H1 (cell line): ENCODE data around the gene TEAD4. TPM values are rescaled to one million over a fixed set of nuclear protein-coding genes. Genes with fewer than 3 reads are reported as not detected.

Source experiments
- CTCF ChIA-PET: fragments of 300-600 bp; sonication (Branson Sonifier 250); formaldehyde crosslinking; loops from one replicate; lab custom pipeline; 2021; ENCODE audit not compliant: partially characterized antibody; lab: Charles Lee
- POLR2A ChIA-PET: fragments of 300-600 bp; sonication (Branson Sonifier 250); formaldehyde crosslinking; loops from one replicate; lab custom pipeline; 2021; ENCODE audit warnings: inconsistent platforms; ENCODE audit not compliant: partially characterized antibody; lab: Charles Lee
- DNase-seq, 2 experiments: peaks; one replicate each; pipeline versions ENCODE4 v3.0.0 to v3.0.0-alpha.2; 2010 to 2022; ENCODE audit warnings: low spot score in 2 of 2, low read depth in 1 of 2, mixed read lengths in 1 of 2
- FAIRE-seq: peaks from 2 replicates; lab custom pipeline; 2011; peaks lifted over from hg19 to GRCh38; lab: Jason Lieb, UNC
- H2AFZ ChIP-seq: 2 replicates; pipeline ENCODE4 v1.8.1; 2012; ENCODE audit warnings: low read length, inconsistent platforms
- H2AK5ac ChIP-seq: 2 replicates; pipeline ENCODE4 v1.6.1; 2013; ENCODE audit warnings: low read depth, low read length
- H2BK120ac ChIP-seq: replicated peaks from 2 replicates; pipeline ENCODE3; 2013; ENCODE audit warnings: low read depth, low read length, inconsistent platforms
- H2BK12ac ChIP-seq: 2 replicates; pipeline ENCODE4 v1.6.1; 2013; ENCODE audit warnings: low read depth, low read length
- H2BK15ac ChIP-seq: 2 replicates; pipeline ENCODE4 v1.6.1; 2013; ENCODE audit warnings: low read length
- H2BK20ac ChIP-seq: 2 replicates; pipeline ENCODE4 v1.6.1; 2013; ENCODE audit warnings: low read length
- H2BK5ac ChIP-seq: 2 replicates; pipeline ENCODE4 v1.6.1; 2013; ENCODE audit warnings: low read depth, low read length
- H3K14ac ChIP-seq: 2 replicates; pipeline ENCODE4 v1.6.1; 2013; ENCODE audit warnings: inconsistent platforms; ENCODE audit not compliant: insufficient read length
- H3K18ac ChIP-seq: 2 replicates; pipeline ENCODE4 v1.6.1; 2013; ENCODE audit warnings: low read length; ENCODE audit errors: extremely low read depth
- H3K23ac ChIP-seq: 2 replicates; pipeline ENCODE4 v1.6.1; 2013; ENCODE audit warnings: inconsistent platforms; ENCODE audit not compliant: insufficient read length
- H3K23me2 ChIP-seq: 2 replicates; pipeline ENCODE4 v1.6.1; 2013; ENCODE audit warnings: low read depth, low read length
- H3K27ac ChIP-seq: 2 replicates; pipeline ENCODE4 v1.6.1; 2011; ENCODE audit warnings: low read depth, low read length, inconsistent platforms
- H3K27me3 ChIP-seq, 4 experiments: replicated peaks in 1 of 4; 1 replicate in 1 of 4; 2 replicates in 3 of 4; pipeline versions ENCODE4 v1.6.1 to v1.8.1; 2011 to 2013; ENCODE audit warnings: low read length in 3 of 4, mild to moderate bottlenecking in 3 of 4, inconsistent platforms in 2 of 4, mixed read lengths in 2 of 4, moderate library complexity in 1 of 4; ENCODE audit not compliant: control insufficient read depth in 3 of 4, insufficient read depth in 3 of 4; ENCODE audit errors: extremely low read depth in 1 of 4
- H3K36me3 ChIP-seq, 4 experiments: 2 replicates each; pipeline versions ENCODE4 v1.6.1 to v1.8.1; 2011 to 2013; ENCODE audit warnings: mild to moderate bottlenecking in 4 of 4, low read length in 3 of 4, moderate library complexity in 2 of 4, control low read depth in 1 of 4, inconsistent platforms in 1 of 4; ENCODE audit not compliant: insufficient read depth in 4 of 4, control insufficient read depth in 2 of 4
- H3K4ac ChIP-seq: replicated peaks from 2 replicates; pipeline ENCODE3; 2013; ENCODE audit warnings: low read length, low read depth, mixed read lengths, inconsistent platforms; ENCODE audit not compliant: insufficient read length
- H3K4me1 ChIP-seq, 4 experiments: replicated peaks in 1 of 4; 1 replicate in 1 of 4; 2 replicates in 3 of 4; pipeline versions ENCODE4 v1.6.1 to v1.8.1; 2011 to 2013; ENCODE audit warnings: low read length in 3 of 4, inconsistent platforms in 2 of 4, mixed read lengths in 1 of 4; ENCODE audit not compliant: insufficient read depth in 4 of 4, control insufficient read depth in 3 of 4
- H3K4me2 ChIP-seq, 2 experiments: 2 replicates each; pipeline versions ENCODE4 v1.6.1 to v1.8.1; 2011 to 2013; ENCODE audit warnings: low read depth in 2 of 2, low read length in 2 of 2, control low read depth in 1 of 2, inconsistent platforms in 1 of 2, mild to moderate bottlenecking in 1 of 2; ENCODE audit not compliant: insufficient read depth in 1 of 2
- H3K4me3 ChIP-seq, 4 experiments: fragments of 200-600, 300-600 bp in 1 of 4; sonication (generic), shearing (Covaris generic), sonication (Bioruptor Twin) in 1 of 4; 2 replicates each; pipeline versions ENCODE4 v1.5.1 to v1.8.1; 2011 to 2016; ENCODE audit warnings: low read length in 4 of 4, low read depth in 3 of 4, control low read depth in 2 of 4, inconsistent platforms in 2 of 4, mild to moderate bottlenecking in 2 of 4, mixed read lengths in 1 of 4, moderate library complexity in 1 of 4; ENCODE audit not compliant: insufficient read depth in 2 of 4; ENCODE audit errors: extremely low read depth in 1 of 4
- H3K56ac ChIP-seq: replicated peaks from 2 replicates; pipeline ENCODE3; 2013; ENCODE audit warnings: low read depth, mild to moderate bottlenecking, mixed read lengths, low read length, inconsistent platforms; ENCODE audit not compliant: insufficient read length
- H3K79me1 ChIP-seq: 2 replicates; pipeline ENCODE4 v1.6.1; 2013; ENCODE audit warnings: low read depth, low read length, control low read depth
- H3K79me2 ChIP-seq, 2 experiments: 2 replicates each; pipeline versions ENCODE4 v1.6.1 to v1.8.1; 2012 to 2013; ENCODE audit warnings: low read length in 2 of 2, mild to moderate bottlenecking in 2 of 2, inconsistent platforms in 1 of 2; ENCODE audit not compliant: insufficient read depth in 2 of 2, control insufficient read depth in 1 of 2
- H3K9ac ChIP-seq, 4 experiments: replicated peaks in 1 of 4; 1 replicate in 1 of 4; 2 replicates in 3 of 4; pipeline versions ENCODE4 v1.6.1 to v1.8.1; 2011 to 2013; ENCODE audit warnings: low read depth in 3 of 4, low read length in 3 of 4, control low read depth in 2 of 4, mild to moderate bottlenecking in 2 of 4, moderate library complexity in 2 of 4, inconsistent platforms in 1 of 4; ENCODE audit errors: extremely low read depth in 1 of 4
- H3K9me3 ChIP-seq, 2 experiments: 2 replicates each; pipeline versions ENCODE4 v1.6.1 to v1.8.1; 2012 to 2013; ENCODE audit warnings: mild to moderate bottlenecking in 2 of 2, moderate library complexity in 2 of 2, control low read depth in 1 of 2, inconsistent platforms in 1 of 2, low read depth in 1 of 2, low read length in 1 of 2, mixed read lengths in 1 of 2; ENCODE audit not compliant: insufficient read depth in 2 of 2
- H4K20me1 ChIP-seq, 2 experiments: replicated peaks in 1 of 2; 2 replicates each; pipeline versions ENCODE3 to v1.8.1; 2011 to 2013; ENCODE audit warnings: inconsistent platforms in 2 of 2, low read length in 2 of 2, mild to moderate bottlenecking in 1 of 2; ENCODE audit not compliant: insufficient read depth in 2 of 2, control insufficient read depth in 1 of 2
- H4K5ac ChIP-seq: 2 replicates; pipeline ENCODE4 v1.6.1; 2013; ENCODE audit warnings: low read length, low read depth, mixed read lengths, inconsistent platforms; ENCODE audit not compliant: insufficient read length
- H4K8ac ChIP-seq: 2 replicates; pipeline ENCODE4 v1.8.0; 2013; ENCODE audit warnings: mild to moderate bottlenecking, moderate library complexity, low read length, inconsistent platforms; ENCODE audit not compliant: insufficient read depth; ENCODE audit errors: extremely low read depth
- H4K91ac ChIP-seq: replicated peaks from 2 replicates; pipeline ENCODE3; 2013; ENCODE audit warnings: low read length, mixed read lengths, inconsistent platforms; ENCODE audit not compliant: insufficient read length
- CTBP2 ChIP-seq: IDR thresholded peaks from 2 replicates; pipeline ENCODE4 v1.7.0; 2011; ENCODE audit warnings: borderline replicate concordance, mild to moderate bottlenecking, moderate library complexity, mixed read lengths, low read length; ENCODE audit not compliant: insufficient read depth, insufficient read length
- WGBS, 2 experiments: shearing (Covaris generic) in 1 of 2; methylation state at CpG; one replicate each; pipeline versions ENCODE4 v1.1.6 to v1.1.7; 2013 to 2015; ENCODE audit warnings: low lambda C conversion rate in 2 of 2, mixed read lengths in 2 of 2, inconsistent platforms in 1 of 2, low coverage in 1 of 2, missing lambda C conversion rate in 1 of 2; ENCODE audit not compliant: insufficient replicate concordance in 2 of 2, insufficient coverage in 1 of 2, insufficient read length in 1 of 2; ENCODE audit errors: extremely low coverage in 1 of 2, missing lambda C conversion rate in 1 of 2; 5-methylcytosine and 5-hydroxymethylcytosine counted together
- polyA plus RNA-seq, 7 experiments: library from polyadenylated mRNA; depleted of rRNA in 3 of 7; stranded (reverse) in 5 of 7; unstranded in 2 of 7; fragments of >200 nt in 5 of 7; fragments of 200-250 nt in 2 of 7; gene quantifications; 1 replicate in 5 of 7; 2 replicates in 1 of 7; 4 replicates in 1 of 7; pipeline versions ENCODE4 v1.2.1 to v1.2.3, GENCODE V29; 2011 to 2013; ENCODE audit warnings: missing spikeins in 2 of 7, mixed read lengths in 2 of 7
- total RNA-seq: library from RNA; stranded (reverse); fragmentation: NEBNext Ultra II Directional; extraction: Animal tissue kit (Norgen Biotek cat#: 25700); gene quantifications from 2 replicates; pipeline ENCODE4 v1.2.1, GENCODE V29; 2021
- TF ChIP-seq, protein P1 (sequence below): IDR thresholded peaks from 2 replicates; pipeline ENCODE4 v1.6.1; 2012; ENCODE audit warnings: inconsistent platforms

The TEAD4 gene
- total and polyA plus RNA-seq, 2 of the 8 experiments (the other 6 are each of a cell fraction or from before 2014, with no cell fraction given): 56.7 to 116 TPM

DNA sequence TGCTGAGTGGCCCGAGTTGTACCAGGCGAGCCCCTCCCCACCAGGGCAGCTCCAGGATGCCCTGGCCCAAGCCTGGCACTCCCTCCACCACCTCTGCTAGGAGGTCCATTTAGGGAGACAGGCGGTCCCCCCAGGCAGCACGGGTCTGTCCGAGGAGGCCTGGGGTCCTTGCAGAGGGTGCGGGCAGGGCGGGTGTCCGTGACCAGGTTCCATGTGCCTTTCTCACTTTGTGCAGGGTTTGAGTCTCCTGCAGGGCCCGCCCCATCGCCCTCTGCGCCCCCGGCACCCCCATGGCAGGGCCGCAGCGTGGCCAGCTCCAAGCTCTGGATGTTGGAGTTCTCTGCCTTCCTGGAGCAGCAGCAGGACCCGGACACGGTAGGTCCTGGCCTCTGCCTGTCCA is 61.2 kb downstream of the TEAD4 start:
- TF ChIP-seq, protein P1, sequence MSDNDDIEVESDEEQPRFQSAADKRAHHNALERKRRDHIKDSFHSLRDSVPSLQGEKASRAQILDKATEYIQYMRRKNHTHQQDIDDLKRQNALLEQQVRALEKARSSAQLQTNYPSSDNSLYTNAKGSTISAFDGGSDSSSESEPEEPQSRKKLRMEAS: no peak
- no peak for TF ChIP-seq CTBP2
- TF ChIP-seq, all 59 proteins: peak for 0
- Histone ChIP-seq H3K4me3 (no peak overlapping the region), H3K36me3 (peaks cover 10 to 29% (median 20%) of the 10 kb centered on the region in 4 experiments; a peak in 7 of 8 replicates), H3K4ac (no peak overlapping the region), H3K18ac (no peak overlapping the region), H3K23me2 (no peaks in the 10 kb centered on the region), H4K91ac (no peak overlapping the region), H3K9me3 (no peaks in the 10 kb centered on the region), H4K5ac (no peak overlapping the region), H2BK15ac (no peak overlapping the region), H3K56ac (no peak overlapping the region), H3K27me3 (no peaks in the 10 kb centered on the region), H3K27ac (no peak overlapping the region; the same call in 1 of the 2 replicates), H2BK120ac (no peak overlapping the region), H2AFZ (no peak overlapping the region), H3K79me1 (no peaks in the 10 kb centered on the region), H3K79me2 (no peaks in the 10 kb centered on the region), H2BK5ac (no peak overlapping the region; the same call in 1 of the 2 replicates), H3K4me1 (no peaks in the 10 kb centered on the region), H3K23ac (no peak overlapping the region), H3K9ac (no peak overlapping the region), H4K8ac (no peak overlapping the region), H2BK20ac (no peak overlapping the region), H2AK5ac (no peak overlapping the region), H4K20me1 (peaks cover 2 to 12% of the 10 kb centered on the region in 2 experiments), H3K4me2 (no peak overlapping the region), H3K14ac (no peak overlapping the region), H2BK12ac (no peak overlapping the region)
- POLR2A ChIA-PET: no interaction called here
- no peak for FAIRE-seq
- WGBS, 2 experiments: 94% methylated on average over 13 of the region's 16 CpGs; no CpG with 5 or more reads in 1 of the 2 experiments
- CTCF ChIA-PET: interaction anchor here (3.4 to 5.4 kb wide), 2 partner anchors 13 to 22 kb away, joined by 7 to 27 read pairs; no protein-coding TSS in a partner anchor
- DNase-seq: no peak
